HG02884 (cell line): ENCODE data around the gene CCS.
"Not testable (repeated sequence)": the region's sequence is repeated elsewhere in the genome, so short reads cannot be mapped to it uniquely, and the experiment has no call there.

ENCODE experiments used
- ATAC-seq: cut with Tn5 transposase; IDR thresholded peaks from one replicate; pipeline ENCODE4 v1.9.1; 2021; ENCODE audit warnings: mild to moderate bottlenecking, moderate library complexity; ENCODE audit not compliant: unreplicated experiment

CCS gene

DNA sequence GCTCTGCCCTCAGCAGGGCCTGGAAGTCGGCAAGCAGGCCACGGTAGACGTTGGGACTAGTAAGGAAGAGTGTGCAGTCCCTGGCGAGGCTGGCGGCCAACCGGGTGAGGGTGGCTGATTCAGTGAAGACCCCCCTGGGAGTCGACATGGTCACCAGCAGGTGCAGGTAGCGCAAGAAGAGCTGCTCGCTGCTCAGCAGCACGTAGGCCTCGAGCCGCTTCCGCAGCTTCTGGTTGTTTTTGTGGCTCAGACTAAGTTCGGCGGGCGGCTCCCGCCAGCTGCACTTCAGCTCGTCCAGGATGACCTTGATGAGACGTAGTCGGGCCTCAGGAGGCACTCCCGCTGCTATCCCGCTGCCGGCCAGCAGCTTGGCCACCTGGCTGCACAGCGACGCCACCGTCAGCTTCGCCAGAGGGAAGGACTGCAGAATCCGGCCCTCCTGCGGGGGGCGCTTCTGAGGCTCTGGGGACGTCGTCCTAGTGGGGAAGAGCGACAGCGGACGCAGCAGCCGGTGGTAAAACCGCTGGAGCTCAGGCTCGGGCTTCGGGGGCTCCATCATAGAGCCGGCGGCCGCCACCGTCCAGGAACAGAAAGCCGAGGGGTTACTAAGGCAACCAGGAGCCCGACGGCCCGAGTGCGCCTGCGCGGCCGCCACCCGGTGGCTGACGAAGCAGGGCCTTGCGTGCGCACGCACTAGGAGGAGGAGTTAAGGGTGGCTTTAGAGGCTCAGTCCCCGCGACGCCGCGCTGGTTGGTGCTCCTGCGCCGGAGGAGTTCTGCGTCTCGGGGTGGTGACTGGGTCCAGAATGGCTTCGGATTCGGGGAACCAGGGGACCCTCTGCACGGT is at the start of gene CCS, which contains the start of gene CCDC87:
Gene CCS, plus strand, starts transcription at position 729 of the 846 bp plus-strand sequence. Its CDS starts 77 bp downstream, at position 806.
Gene CCDC87, minus strand, starts transcription at position 607 of the 846 bp plus-strand sequence. Its CDS starts 48 bp downstream, at position 559.
- peak; percentile 91 for ATAC-seq

GRCh38 chr11:66543263-66544107 is 49.5 kb upstream of the CCS start:
- no peak for ATAC-seq

DNA sequence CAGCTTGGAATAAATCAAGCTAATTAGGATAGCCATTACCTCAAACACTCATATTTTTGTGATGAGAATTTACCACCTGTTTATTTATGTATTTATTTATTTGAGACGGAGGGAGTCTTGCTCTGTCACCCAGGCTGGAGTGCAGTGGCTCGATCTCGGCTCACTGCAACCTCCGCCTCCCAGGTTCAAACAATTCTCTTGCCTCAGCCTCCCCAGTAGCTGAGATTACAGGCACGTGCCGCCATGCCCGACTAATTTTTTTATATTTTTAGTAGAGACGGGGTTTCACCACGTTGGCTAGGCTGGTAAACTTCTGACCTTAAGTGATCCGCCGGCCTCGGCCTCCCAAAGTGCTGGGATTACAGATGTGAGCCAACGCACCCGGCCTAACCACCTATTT is 48.0 kb upstream of the CCS start:
- ATAC-seq: not testable (repeated sequence)

- peak; percentile 84 for ATAC-seq
Measured at GRCh38 chr11:66545701-66546367, 47.2 kb upstream of the CCS start, which contains the start of gene ZDHHC24. Gene ZDHHC24, minus strand, starts transcription at chr11:66546048. Its CDS starts 45 bp downstream, at chr11:66546003.

DNA sequence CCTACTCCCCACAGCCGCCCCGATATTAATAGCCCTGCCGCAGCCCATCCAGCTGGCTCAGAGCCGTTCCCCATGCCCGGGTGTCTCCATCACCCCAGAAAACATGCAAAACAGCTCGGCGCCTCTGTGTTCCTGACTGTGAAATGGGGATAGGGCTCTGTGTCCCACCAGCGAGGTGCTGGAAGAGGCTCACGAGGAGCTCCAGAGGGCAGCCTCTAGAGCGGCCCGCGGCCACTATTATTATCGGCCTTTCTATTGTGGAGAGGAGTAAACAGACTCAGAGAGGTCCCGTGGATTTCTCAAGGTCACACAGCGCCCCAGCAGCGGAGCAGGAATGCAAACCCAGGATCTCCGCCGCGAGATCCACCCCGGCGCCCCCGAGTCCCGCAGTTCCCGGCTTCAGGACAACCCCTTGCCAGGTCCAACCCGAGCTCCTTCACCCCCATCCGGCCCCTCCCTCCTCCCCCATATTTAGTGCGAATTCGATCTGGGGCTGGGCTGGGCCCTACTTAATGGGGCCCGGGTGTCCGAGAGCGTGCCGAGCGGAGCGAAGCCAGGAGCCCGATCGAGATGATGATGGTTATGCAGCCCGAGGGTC is 46.5 kb upstream of the CCS start, which contains the start of gene ACTN3:
Gene ACTN3, plus strand, starts transcription at position 536 of the 598 bp plus-strand sequence. Its CDS starts 35 bp downstream, at position 571.
- ATAC-seq: no peak

DNA sequence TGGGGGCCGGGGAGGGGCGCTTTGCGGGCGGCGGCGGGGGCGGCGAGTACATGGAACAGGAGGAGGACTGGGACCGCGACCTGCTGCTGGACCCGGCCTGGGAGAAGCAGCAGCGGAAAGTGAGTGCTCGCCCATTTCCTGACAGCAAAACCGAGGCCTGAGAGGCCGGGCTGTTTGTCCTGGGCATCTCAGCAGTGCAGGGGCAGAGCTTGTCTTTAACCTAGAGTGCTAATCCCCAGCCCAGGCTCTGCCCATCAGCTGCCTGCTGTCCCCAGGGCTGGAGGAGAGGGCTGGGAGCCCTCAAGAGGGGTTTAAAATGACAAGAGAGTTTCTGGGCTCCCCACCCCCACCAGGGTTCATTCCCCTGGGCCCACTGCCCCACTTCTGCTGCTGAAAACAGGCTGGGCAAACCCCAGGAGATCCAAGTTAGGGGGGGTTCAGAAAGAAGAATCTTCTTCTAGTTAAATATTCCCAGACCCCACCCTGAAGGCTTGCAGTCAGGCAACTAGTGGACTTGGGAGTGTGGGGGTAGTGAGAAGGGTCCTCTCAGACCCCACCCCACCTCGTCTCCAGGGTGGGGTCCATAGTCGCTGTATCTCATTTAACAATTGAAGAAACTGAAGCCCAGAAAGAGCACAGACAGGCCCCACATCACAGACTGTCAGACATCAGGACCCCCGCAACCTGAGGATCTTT is 45.9 kb upstream of the CCS start:
- ATAC-seq: no peak

DNA sequence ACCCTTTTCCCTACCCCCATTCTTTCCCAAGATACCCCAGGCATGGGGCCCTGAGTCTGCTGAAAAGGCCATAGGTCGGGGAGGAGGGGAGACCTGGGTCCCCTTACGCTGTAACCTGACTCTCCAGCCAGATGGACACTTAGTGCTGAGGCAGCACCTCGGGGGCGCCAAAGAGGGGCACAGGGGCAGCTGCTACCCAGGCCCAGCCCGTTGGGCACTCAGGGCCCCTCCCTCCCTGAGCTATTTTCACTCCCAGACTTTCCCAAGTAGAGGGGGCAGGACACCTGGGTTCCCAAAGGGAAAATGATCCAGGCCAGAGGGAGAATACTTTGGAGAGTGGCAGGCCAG is 45.3 kb upstream of the CCS start:
- ATAC-seq: no peak

- ATAC-seq: no peak
Measured at GRCh38 chr11:66548041-66548440, 44.9 kb upstream of the CCS start.

DNA sequence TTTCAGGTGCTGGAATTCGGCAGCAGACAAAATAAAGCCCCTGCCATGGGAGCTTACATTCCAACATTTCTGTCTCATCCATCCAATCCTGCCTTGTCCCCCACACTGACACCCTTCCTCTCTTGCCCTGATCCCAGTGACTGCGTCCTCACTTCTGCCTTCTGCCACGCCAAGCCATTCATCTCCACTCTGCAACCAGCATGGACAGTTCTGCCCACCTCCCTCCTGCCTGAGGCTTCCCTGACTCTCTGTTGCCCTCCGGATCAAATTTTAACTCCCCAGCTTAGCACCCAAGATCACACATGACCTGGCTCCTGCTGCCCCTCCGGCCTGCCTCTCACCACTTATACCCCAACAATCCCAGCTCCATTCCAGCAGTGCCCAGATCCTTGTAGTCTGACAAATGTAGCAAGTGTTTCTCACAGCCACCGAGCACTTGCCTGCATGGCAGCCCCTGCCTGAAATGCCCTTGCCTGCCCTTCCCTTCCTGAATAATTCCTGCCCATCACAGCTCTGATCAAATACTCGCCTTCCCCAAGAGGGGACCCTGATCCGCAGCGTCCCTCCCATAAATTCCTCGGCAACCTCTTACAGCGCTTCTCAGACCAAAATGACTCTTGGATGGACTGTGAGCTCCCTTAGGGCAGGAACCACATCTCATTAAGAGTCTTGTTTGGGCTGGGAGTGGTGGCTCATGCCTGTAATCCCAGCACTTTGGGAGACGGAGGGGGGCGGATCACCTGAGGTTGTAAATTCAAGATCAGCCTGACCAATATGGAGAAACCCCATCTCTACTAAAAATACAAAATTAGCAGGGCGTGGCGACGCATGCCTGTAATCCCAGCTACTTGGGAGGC is 44.0 kb upstream of the CCS start:
- ATAC-seq: no peak

DNA sequence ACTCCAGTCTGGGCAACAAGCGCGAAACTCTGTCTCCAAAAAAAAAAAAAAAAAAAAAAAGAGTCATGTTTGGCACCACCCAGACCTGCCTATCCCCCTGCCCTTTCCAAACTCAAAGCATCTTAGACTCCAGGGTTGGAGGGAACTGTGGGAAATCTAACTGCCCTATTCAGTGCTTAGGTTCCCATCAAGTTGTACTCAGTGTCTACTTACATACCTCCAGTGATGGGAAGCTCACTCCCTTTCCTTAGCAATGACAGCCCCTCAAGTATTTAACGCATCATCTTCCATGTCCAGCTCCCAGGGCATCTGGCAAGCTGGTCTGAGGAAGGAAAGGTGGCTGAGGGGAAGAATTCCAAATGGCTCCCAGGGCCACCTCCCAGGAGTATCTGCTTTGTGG is 43.3 kb upstream of the CCS start:
- no peak for ATAC-seq

- ATAC-seq: no peak
Measured at GRCh38 chr11:66550887-66551286, 42.1 kb upstream of the CCS start.

DNA sequence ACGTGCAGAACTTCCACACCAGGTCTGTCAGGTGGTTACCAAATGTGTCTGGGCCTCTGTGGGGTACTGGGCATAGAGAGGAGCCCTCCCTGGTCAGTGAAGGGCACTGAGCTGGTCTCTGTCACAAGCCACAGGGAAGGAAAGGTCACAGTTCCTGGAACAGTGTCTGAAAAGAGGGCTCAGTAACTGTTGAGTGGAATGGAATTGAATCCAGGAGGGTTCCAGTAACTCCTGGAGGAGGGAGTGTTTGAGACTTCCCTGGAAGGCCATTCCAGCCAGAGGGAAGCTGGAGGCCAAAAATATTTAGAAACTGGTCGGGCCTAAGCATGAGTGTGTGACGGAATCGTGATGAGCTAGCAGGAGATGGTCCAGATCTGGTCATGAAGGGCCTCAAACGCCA is 38.4 kb upstream of the CCS start:
- no peak for ATAC-seq

DNA sequence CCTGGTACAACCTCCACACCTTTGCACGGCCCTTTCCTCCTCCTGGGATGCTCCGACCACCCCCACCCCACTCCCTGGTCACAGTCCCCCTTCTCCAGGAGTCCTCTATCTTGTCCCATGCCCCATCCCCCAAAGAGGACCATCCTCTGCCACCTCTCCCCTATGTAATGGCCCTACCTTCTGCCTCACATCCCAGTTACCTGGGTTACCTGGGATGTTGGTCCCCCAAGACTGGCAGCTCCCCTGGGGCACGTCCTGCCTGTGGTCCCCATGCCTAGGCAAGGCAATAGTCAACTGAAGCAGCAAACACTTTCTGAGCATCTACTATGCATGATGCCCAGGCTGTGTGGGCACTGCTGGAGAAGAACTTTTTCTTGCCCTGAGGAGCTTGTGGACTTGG is 37.6 kb upstream of the CCS start:
- ATAC-seq: no peak

DNA sequence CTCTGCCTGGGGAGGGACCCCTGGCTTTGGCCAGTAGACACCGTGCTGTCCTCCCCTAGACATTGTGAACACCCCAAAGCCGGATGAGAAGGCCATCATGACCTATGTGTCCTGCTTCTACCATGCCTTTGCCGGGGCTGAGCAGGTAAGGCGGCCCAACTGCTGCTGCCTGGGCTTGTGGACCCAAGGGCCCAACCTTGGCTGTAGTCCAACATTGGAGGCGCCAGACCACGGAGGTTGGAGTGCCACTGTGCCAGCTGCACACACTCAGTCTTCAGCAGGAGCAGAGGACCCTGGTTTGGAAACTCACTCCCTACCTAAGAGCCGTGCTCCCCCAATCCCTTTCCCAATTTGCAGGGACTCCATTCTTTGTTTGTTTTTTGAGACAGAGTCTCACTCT is 36.9 kb upstream of the CCS start:
- ATAC-seq: no peak

DNA sequence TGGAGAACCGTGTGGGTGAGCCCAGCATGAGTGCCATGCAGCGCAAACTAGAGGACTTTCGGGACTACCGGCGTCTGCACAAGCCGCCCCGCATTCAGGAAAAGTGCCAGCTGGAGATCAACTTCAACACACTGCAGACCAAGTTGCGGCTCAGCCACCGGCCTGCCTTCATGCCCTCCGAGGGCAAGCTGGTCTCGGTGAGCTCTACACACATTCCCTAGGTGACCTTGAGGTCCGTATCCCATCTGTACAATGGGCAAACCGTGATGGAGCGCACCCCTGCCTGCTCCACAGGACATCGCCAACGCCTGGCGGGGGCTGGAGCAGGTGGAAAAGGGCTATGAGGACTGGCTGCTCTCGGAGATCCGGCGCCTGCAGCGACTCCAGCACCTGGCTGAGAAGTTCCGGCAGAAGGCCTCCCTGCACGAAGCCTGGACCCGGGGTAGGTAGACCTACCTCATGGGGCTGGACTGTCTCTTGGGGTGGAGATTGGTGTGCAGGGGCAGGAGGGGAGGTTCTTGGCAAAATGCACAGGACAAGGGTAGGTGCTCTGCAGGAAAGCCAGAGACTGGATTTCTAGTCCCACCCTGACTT is 35.2 kb upstream of the CCS start:
- no peak for ATAC-seq

GRCh38 chr11:66559142-66559865 is 33.7 kb upstream of the CCS start:
- no peak for ATAC-seq

DNA sequence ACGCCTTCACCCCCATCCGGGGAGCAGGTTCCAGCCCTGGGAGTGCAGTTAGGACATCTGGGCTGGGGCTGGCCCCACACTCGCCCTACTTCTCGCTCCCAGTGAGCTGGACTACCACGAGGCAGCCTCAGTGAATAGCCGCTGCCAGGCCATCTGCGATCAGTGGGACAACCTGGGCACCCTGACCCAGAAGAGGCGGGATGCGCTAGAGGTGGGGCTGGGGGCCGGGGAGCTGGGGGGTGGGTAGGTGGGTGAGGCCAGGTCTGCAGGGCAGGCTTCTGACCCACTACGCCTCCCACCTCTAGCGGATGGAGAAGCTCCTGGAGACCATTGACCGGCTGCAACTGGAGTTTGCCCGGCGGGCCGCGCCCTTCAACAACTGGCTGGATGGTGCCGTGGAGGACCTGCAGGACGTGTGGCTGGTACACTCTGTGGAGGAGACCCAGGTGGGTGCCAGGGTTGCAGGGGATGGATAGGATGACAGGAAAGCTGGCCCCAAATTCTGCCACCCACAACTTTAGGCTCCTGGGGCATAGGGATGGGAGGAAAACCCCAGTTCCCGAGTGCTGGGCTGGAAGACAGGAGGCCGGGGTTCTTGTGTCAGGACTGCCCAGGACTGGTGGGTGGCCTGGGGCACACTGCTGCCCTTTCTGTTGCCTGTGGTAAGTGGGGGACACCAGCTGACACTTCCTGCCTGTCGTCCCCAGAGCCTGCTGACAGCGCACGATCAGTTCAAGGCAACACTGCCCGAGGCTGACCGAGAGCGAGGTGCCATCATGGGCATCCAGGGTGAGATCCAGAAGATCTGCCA is 32.9 kb upstream of the CCS start:
- no peak for ATAC-seq
